DMS153 treated with DMSO at 0.1 percent for 48 hours (cell line): ENCODE measurements around the gene AGAP1.

Experiments used
- DNase-seq: peaks from one replicate; lab custom pipeline; 2025; ENCODE audit not compliant: unreplicated experiment; lab: John Stamatoyannopoulos, UW

The AGAP1 gene

GRCh38 chr2:235952714-235953113 is 458.9 kb downstream of the AGAP1 start:
- DNase-seq, result no peak

- no peak for DNase-seq
These were observed 460.4 kb downstream of the AGAP1 start for GRCh38 chr2:235954281-235954680.

GRCh38 chr2:235954888-235955480 is 461.1 kb downstream of the AGAP1 start:
- no peak for DNase-seq

GRCh38 chr2:235955664-235956063 is 461.8 kb downstream of the AGAP1 start:
- DNase-seq, result no peak

- no peak for DNase-seq
These were observed 462.6 kb downstream of the AGAP1 start for GRCh38 chr2:235956281-235956970.

- DNase-seq, result no peak
These were observed 463.4 kb downstream of the AGAP1 start for GRCh38 chr2:235957251-235957650.

- DNase-seq, result no peak
These were observed 464.5 kb downstream of the AGAP1 start for GRCh38 chr2:235958221-235958930.

- DNase-seq, result no peak
These were observed 465.1 kb downstream of the AGAP1 start for GRCh38 chr2:235958931-235959410.

- DNase-seq, result no peak
These were observed 466.3 kb downstream of the AGAP1 start for GRCh38 chr2:235960011-235960715.

GRCh38 chr2:235960716-235961640 is 467.1 kb downstream of the AGAP1 start:
- DNase-seq, result no peak

- DNase-seq, result no peak
These were observed 467.9 kb downstream of the AGAP1 start for GRCh38 chr2:235961711-235962110.

GRCh38 chr2:235963853-235964577 is 470.2 kb downstream of the AGAP1 start:
- no peak for DNase-seq

- DNase-seq, result no peak
These were observed 471.0 kb downstream of the AGAP1 start for GRCh38 chr2:235964787-235965390.

GRCh38 chr2:235966396-235966795 is 472.6 kb downstream of the AGAP1 start:
- DNase-seq, result no peak

GRCh38 chr2:235966932-235967757 is 473.3 kb downstream of the AGAP1 start:
- no peak for DNase-seq

- DNase-seq, result peak; percentile 54
These were observed 474.3 kb downstream of the AGAP1 start for GRCh38 chr2:235968155-235968554.

GRCh38 chr2:235968616-235969324 is 474.9 kb downstream of the AGAP1 start:
- DNase-seq, result peak; percentile 90
